Right renal cortex interstitium (tissue), 3 donors: ENCODE results near the gene ECM2. TPM values are rescaled to one million over a fixed set of nuclear protein-coding genes. Genes with fewer than 3 reads are reported as not detected.
"Not testable (repeated sequence)": the region's sequence is repeated elsewhere in the genome, so short reads cannot be mapped to it uniquely, and the experiment has no call there.

ENCODE experiments used
- DNase-seq, 3 donors: peaks; one replicate each; pipeline ENCODE4 v3.0.0-alpha.2; 2013; ENCODE audit warnings: low read depth in 3 of 3, low spot score in 2 of 3
- polyA plus RNA-seq, 3 donors: library from polyadenylated mRNA; unstranded; fragments of 120-200 nt; gene quantifications; one replicate each; pipeline ENCODE4 v1.2.1, GENCODE V29; 2013; ENCODE audit not compliant: insufficient read length in 3 of 3

The ECM2 gene
- 10 to 100 TPM; 14.8 to 21.1 (median 16.1) TPM for polyA plus RNA-seq

DNA sequence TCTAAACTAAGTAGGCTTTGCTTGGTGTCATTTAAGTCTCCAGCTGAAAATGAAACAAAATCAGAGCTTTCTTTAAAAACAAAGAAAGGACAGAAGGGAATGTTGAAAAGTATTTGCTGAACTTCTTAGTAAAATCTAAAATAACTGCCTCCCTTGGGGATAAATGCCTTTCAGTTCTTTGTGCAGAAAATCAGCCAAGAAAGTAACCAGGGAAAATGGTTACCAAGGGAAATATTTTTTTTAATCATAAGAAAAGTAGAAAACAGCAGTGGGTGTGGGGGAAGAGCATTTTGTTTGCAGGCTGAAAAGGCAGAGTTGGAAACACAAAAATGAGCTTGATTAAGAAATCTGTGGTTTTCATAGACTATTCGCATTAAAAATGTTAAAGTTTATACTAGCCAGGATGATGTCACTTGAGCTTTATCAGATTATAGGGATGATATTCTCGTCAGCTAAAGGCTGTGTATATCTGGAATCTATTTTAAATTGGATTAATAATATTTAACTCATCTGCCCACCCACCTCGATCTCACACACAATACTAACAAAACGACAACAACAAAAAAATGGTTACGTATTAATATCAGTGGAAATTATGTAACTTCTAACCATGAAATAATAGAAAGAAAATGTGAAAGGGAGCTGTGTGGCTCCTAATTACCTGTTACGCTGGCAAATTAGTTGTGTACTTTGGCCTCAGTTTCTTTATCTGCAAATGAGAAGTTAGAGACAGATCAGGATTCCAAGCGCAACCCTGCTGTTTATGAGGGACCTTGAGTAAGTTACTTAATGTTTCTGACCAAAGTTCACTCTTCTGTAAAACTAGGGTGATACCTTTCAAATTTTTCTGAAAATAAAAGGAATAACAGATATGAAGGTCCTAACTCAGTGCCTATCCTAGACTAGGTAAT is at the start of gene ECM2:
Gene ECM2, minus strand, starts transcription at position 51 of the 911 bp plus-strand sequence. CDS start 13,124 bp downstream, outside the sequence.
- DNase-seq = no peak

DNA sequence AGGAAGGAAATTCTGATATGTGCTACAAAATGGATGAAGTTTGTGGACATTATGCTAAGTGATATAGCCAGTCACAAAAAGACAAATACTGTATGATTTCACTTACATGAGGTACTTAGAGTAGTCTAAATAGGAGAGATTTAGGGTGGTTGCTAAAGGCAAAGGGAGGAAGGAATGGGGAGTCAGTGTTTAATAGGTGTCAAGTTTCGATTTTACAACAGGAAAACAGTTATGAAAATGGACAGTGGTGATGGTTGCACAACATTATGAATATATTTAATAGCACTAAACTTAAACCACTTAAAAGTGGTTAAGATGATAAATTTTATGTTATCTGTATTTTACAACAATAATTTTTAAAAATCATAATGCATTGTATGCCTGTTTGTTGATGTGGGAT is 40.4 kb upstream of the ECM2 start:
- DNase-seq = no peak

DNA sequence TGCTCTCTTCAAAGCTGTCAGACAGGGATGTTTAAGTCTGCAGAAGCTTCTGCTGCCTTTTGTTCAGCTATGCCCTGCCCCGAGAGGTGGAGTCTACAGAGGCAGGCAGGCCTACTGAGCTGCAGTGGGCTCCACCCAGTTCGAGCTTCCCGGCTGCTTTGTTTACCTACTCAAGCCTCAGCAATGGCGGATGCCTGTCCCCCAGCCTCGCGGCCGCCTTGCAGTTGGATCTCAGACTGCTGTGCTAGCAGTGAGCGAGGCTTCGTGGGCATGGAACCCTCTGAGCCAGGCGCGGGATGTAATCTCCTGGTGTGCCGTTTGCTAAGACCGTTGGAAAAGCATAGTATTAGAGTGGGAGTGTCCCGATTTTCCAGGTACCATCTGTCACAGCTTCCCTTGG is 37.8 kb upstream of the ECM2 start:
- DNase-seq = not testable (repeated sequence)

DNA sequence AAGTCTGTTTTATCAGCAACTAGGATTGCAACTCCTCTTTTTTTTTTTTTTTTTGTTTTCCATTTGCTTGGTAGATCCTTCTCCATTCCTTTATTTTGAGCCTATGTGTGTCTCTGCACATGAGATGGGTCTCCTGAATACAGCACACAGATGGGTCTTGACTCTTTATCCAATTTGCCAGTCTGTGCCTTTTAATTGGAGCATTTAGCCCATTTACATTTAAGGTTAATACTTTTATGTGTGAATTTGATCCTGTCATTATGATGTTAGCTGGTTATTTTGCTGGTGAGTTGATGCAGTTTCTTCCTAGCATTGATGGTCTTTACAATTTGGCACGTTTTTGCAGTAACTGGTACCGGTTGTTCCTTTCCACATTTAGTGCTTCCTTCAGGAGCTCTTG is 36.1 kb upstream of the ECM2 start:
- DNase-seq = not testable (repeated sequence)

DNA sequence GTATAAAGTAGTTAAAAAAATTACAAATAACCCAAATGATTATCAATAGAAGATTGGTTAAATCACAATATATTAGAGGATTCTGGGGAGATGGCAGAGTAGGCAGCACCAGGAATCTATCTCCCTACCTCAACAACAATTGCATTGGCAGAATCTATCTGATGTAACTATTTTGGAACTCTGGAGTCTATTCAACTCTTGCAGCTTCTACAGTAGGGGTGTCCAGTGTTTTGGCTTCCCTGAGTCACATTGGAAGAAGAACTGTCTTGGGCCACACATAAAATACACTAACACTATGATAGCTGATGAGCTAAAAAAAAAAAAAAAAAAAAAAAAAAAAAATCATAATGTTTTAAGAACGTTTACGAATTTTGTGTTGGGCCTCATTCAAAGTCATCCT is 29.2 kb upstream of the ECM2 start:
- DNase-seq = no peak

DNA sequence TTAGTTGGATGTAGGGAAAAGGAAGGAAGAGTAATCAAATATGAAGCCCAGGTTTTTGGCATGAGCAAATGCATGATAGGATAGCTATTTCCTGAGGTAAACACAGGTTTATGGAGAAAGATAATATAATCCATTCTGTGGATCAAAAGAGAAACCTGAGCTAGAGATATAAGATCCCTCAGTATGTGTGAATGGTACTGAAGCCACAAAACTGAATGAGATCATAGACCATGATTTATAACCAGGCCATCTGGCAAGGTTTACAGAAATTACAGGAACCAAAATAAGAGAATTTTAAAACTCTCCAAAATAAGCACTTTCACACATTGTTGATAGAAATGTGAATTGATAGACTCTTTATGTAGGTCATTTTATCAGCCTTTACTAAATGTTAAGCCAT is 28.7 kb upstream of the ECM2 start:
- no peak for DNase-seq

DNA sequence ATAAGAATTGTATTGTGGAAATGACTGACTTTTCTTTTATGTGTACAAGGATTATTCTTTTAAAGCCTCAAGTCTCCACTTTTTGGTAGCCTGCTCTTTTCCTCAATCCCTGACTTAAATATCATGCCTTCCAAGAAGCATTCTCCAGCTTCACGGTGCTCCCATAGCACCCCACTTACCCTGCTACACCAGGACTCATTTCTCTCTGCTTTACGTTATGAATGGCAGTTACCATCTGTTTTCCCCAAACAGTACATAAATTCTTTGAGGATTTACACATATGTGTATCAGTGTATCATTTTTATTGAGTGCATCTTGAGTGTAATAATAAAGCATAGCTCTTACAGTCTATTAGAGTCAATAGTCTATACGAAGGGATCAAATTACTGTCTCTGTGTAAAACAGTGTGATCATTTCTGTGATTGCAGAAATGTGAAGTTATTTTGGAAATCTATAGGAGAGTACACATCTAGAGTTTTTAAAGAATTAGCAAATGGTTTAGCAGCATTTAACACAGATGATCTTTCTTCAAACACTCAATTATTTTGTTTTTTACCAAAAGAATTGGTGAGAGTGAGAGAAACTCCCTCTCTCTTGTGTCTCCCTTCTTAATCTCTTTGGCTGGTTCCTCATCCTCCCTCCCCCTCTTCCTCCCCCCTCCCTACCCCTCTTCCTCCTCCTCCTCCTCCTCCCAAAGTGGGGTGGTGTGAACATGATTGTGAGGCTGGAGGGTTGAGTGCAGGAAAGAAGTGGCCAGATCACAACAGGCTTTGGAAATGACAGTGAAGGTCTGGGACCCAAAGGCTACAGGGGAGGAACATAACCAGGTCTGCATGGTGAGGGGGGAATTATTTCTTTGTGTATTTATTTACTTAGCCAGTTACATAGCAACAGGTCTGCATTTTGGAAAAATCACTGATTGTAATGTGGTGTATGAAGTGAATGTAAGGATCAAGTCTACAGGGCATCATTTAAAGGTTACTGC is 27.6 kb upstream of the ECM2 start:
- DNase-seq = no peak

DNA sequence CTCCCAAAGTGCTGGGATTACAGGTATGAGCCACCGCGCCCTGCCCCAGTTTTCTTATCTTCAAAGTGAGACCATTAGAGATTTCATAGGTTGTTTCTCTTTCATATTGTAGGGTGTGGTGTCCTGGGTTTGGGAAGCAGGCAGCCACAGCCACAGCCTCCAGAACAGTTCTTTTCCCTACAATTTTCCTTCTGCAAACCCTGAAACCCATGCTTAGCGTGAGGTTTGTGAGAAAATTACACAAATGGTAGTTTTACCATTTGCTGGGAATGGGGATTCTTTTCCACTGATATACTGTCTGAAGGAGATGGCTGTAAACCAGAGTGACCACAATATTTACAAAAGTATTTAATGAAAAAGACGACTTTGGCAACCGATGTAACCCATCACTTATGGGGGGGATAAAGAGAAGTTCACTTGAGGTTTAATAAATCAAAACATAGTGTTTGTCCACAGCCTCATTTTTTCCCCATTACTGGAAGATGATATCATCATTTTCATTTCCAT is 26.7 kb upstream of the ECM2 start:
- DNase-seq = no peak

DNA sequence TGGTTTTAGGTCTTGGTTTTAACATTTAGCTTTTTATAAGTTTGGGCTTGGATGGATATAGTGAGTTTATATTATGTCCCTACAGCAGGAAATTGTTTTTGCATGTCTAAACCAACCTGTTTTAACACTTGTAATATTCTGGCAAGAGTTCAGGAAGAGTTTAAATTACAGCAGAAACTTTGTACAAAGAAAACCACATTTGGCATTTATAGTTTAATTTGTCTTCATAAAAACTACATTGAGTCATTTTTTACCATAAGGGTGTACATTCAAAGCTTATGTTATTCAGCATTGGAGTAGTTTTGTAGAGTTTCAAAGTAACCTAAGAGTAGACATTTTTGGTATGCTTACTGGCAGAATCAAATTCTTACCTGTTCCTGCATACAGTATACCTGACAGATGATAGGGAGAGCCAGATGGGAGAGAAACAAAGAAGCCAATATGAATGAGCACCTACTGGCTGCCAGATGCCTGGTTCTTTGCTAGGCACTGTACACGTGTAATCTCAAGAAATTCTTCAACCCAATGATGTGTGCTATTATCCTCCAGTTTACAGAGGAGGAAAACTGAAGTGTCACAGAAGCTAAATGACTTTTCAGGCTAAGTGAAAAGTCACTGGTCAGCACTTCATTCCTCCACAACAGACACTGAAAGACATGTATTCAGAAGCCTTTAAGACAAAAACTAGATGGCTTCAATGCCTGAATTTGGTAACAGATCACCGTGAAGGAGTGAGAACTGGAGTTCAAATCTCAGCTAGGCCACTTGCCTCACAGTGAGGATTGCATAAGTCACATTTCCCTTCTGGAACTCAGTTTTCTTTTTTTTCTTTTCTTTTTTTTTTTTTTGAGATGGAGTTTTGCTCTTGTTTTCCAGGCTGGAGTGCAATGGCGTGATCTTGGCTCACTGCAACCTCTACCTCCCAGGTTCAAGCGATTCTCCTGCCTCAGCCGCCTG is 25.9 kb upstream of the ECM2 start:
- DNase-seq = no peak

DNA sequence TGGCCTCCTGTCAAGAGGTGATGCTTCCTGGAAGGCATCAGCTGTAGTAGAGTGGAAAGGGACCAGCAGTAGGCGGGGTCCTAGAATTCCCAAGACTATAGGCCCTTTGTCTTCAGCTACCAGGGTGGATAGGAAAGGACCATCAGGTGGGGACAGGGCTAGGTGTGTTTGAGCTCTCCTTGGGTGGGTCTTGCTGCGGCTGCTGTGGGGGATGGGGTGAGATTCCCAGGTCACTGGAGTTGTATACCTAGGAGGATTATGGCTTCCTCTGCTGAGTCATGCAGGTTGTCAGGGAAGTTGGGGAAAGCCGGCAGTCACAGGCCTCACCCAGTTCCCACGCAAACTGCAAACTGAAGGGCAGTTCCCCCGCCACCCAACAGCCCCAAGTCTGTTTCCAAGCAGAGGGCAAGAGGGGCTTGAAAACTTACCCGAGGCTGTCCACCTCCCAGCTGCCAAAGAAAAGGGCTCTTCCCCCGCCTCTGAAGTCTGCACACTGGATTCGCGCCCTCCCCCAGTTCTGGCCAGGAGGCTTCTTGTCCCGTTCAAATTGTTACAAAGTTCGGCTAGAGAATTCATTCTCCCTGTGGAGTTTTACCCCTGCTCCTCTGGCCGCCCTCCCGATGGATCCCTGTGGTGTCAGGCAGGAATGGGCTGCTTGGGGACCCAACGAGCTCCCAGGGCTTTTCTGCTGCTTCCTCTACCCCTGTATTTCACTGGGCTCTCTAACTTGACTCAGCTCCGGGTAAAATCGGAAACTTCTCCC is 23.0 kb upstream of the ECM2 start:
- no peak for DNase-seq

DNA sequence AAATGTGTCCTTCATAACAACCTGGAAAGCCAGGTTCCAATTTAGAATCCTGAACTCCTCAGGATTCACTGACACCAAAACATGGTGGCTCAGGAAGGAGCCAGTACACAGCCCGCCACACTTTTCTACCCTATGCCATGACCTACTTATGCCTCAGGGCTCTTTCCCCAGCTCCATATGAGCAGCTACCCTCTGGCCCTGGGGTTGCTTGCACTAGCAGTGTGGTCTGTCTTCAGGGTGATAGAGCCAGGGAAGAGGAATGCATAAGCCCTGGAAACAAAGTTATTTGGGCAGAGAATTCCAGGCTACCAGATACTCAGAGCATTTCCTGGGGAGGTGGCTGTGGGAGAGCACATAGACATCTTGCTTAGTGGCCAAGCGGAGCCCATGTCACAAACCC is 15.0 kb upstream of the ECM2 start:
- no peak for DNase-seq

DNA sequence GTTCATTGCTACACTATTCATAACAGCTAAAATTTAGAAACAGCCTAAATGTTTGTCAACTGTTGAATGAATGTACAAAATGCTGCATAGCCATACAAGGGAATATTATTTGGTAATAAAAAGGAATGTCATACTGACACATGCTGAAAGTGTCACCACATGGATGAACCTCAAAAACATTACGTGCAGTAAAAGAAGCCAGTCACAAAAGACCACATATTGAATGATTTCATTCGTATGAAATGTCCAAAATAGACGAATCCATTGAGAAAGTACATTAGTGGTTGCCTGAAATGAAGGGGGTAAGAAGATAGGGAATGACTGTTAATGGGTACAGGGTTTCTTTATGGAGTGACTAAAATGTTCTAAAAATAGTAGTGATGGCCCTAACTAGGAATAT is 11.6 kb upstream of the ECM2 start:
- DNase-seq = no peak

DNA sequence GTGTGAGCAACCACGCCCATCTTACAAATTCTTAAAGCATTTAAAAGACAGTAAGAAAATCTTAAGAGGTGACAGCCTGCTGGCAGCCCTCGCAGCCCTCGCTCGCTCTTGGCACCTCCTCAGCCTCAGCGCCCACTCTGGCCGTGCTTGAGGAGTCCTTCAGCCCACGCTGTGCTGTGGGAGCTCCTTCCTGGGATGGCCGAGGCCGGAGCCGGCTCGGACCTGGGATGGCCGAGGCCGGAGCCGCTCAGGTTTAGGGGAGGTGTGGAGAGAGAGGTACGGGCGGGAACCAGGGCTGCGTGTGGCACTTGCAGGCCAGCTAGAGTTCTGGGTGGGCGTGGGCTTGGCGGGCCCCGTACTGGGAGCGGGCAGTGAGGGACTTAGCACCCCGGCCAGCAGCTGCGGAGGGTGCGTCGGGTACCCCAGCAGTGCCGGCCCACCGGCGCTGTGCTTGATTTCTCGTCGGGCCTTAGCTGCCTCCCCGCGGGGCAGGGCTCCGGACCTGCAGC is 9.3 kb upstream of the ECM2 start:
- no peak for DNase-seq

DNA sequence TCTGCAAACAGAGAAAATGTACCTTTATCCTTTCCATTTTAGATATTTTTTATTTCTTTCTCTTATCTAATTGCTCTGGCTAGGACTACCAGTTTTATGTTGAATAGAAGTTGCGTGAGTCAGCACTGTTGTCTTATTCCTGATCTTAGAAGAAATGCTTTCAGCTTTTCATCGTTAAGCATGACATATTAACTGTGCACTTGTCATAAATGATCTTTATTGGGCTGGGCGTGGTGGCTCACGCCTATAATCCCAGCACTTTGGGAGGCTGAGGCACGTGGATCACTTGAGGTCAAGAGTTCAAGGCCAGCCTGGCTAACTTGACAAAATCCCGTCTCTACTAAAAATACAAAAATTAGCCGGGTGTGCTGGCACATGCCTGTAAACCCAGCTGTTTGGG is 8.2 kb upstream of the ECM2 start:
- DNase-seq = no peak

DNA sequence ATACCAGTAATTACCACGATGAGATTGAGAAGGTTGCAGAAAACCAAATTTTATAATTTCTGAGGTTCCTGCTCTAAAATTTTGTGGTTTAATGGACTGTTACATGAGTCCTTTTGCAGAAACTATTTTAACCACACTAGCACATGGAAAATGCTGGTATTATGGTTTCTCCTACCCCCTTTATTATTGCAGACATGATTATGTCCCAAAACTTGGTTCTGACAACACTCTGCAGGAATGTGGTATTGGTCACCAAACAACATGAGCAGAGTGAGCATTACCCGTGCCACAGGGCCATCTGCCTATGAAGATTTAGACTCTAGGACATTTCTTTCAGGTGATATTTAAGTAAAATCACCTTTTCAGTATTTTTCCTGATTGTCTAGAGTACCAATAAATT is 2.8 kb upstream of the ECM2 start:
- DNase-seq = no peak

DNA sequence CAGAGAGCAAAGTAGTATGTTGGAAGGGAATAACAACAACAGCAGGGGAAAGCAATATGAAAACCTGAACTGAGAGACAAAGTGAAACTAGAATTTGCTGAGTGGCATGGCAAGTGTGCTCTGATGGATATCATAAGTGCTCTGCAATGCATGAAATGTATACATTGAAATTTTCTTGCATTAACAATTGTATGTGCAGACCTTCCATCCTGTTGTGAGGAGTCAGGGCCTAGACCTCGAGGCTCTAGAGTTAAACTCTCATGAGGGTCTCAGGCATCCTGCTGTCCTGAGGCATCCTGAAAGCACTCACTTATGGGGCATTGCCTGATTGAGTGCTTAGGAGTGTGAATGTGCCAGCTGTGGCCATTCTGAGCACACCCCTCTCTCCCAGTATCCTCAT is 1.1 kb downstream of the ECM2 start:
- no peak for DNase-seq

DNA sequence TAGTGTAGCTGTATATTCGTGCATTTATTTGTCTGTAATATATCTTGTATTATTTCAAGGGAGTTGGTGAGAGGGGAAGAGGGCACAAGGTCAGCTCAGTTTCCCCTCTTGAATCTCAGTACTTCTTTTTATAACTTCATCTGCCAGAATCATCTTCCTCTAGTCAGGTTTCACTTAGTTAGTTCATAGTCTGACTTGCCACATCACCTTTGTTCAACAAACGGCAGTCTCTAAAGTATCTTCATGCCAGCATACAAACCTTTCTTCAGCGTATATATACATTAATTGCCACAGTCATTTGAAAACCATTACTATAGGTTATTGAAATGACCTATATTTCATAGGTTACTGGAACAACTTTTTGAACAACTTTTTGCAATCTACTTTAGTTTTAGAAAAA is 1.6 kb downstream of the ECM2 start:
- DNase-seq = no peak

DNA sequence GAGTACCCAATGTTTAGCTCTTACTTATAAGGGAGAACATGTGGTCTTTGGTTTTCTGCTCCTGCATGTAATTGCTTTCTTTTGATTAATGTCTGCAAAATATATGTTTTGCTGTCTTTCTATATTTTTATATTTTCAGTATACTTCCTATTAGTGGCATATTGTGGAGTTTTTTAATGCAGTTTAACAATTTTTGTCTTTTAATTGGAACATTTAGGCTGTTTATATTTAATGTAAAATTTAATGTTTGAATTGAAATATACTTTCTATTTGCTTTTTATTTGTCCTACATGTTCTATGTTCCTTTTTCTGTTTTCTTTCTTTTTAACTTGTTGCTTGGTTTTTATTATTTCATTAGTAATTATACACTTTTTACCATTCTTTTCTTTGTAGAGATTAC is 4.9 kb downstream of the ECM2 start:
- DNase-seq = no peak

DNA sequence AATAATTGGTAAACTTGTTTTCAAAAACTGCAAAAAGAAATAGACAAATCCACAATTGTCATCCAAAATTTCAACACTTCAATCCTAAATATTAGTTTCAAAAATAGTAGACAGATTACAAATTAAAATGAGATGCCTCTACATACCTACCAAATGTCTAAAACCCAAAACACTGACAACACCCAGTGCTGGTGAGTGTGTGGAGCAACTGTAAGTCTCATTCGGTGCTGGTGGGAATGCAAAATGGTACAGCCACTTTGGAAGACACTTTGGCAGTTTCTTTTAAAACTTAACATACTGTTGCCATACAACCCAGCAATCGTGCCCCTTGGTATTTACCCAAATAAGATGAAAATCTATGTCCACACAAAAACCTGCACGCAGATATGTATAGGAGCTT is 6.7 kb downstream of the ECM2 start:
- DNase-seq = no peak
